MM.1S (cell line): ENCODE measurements around the gene TRAF3IP1.
"Not testable (repeated sequence)": the region's sequence is repeated elsewhere in the genome, so short reads cannot be mapped to it uniquely, and the experiment has no call there.

Experiments
- DNase-seq: peaks from one replicate; pipeline ENCODE4 v3.0.0-alpha.2; 2015
- H2AFZ ChIP-seq: fragments of 300-600 bp; sonication (generic); 2 replicates; pipeline ENCODE4 v1.6.0; 2016; ENCODE audit warnings: antibody characterized with exemption, low read length
- H3F3A ChIP-seq: fragments of 300-600 bp; sonication (generic); 2 replicates; pipeline ENCODE4 v1.6.1; 2016; ENCODE audit warnings: mild to moderate bottlenecking, antibody characterized with exemption, low read length, moderate library complexity, mixed read lengths; ENCODE audit not compliant: insufficient read depth
- H3K27ac ChIP-seq: fragments of 300-600 bp; sonication (generic); 2 replicates; pipeline ENCODE4 v1.5.1; 2016; ENCODE audit warnings: mild to moderate bottlenecking, low read length
- H3K27me3 ChIP-seq: fragments of 300-600 bp; sonication (generic); replicated peaks from 2 replicates; pipeline ENCODE4 v1.6.0; 2016; ENCODE audit warnings: low read length; ENCODE audit not compliant: insufficient read depth
- H3K36me3 ChIP-seq: fragments of 300-600 bp; sonication (generic); replicated peaks from 2 replicates; pipeline ENCODE4 v1.6.1; 2016; ENCODE audit warnings: mild to moderate bottlenecking, low read length, mixed read lengths; ENCODE audit not compliant: insufficient read depth
- H3K4me1 ChIP-seq: fragments of 300-600 bp; sonication (generic); 2 replicates; pipeline ENCODE4 v1.6.1; 2016; ENCODE audit warnings: low read length, mixed read lengths
- H3K4me2 ChIP-seq: fragments of 300-600 bp; sonication (generic); 2 replicates; pipeline ENCODE4 v1.6.0; 2016; ENCODE audit warnings: low read depth, low read length
- H3K4me3 ChIP-seq: fragments of 300-600 bp; sonication (generic); 2 replicates; pipeline ENCODE4 v1.5.1; 2016; ENCODE audit warnings: low read length, mixed read lengths
- H3K79me2 ChIP-seq: fragments of 300-600 bp; sonication (generic); 2 replicates; pipeline ENCODE4 v1.6.1; 2016; ENCODE audit warnings: mixed run types, low read length, mixed read lengths
- H3K9ac ChIP-seq: fragments of 300-600 bp; sonication (generic); 2 replicates; pipeline ENCODE4 v1.6.1; 2016; ENCODE audit warnings: low read length, mixed read lengths
- H3K9me2 ChIP-seq: fragments of 300-600 bp; sonication (generic); replicated peaks from 2 replicates; pipeline ENCODE4 v1.6.1; 2016; ENCODE audit warnings: mild to moderate bottlenecking, low read length, mixed read lengths; ENCODE audit not compliant: insufficient read depth
- H3K9me3 ChIP-seq: fragments of 300-600 bp; sonication (generic); replicated peaks from 2 replicates; pipeline ENCODE4 v1.6.1; 2016; ENCODE audit warnings: mild to moderate bottlenecking, low read length, mixed read lengths; ENCODE audit not compliant: insufficient read depth
- H4K20me1 ChIP-seq: fragments of 300-600 bp; sonication (generic); 2 replicates; pipeline ENCODE4 v1.6.1; 2016; ENCODE audit warnings: mild to moderate bottlenecking, low read length, moderate library complexity, mixed read lengths; ENCODE audit not compliant: insufficient read depth
- EZH2 ChIP-seq: fragments of 300-600 bp; sonication (generic); optimal IDR thresholded peaks from 2 replicates; pipeline ENCODE3; 2017; ENCODE audit warnings: low read depth, mild to moderate bottlenecking, antibody characterized with exemption, low read length, mixed read lengths
- EZH2phosphoT487 ChIP-seq: fragments of 300-600 bp; sonication (generic); IDR thresholded peaks from 2 replicates; pipeline ENCODE4 v1.6.1; 2018; ENCODE audit warnings: antibody characterized with exemption, low read length
- TF ChIP-seq, protein P1 (sequence below): fragments of 300-600 bp; sonication (generic); IDR thresholded peaks from 2 replicates; pipeline ENCODE4 v1.5.1; 2016; ENCODE audit warnings: antibody characterized with exemption, low read length, mixed read lengths

Gene TRAF3IP1

DNA sequence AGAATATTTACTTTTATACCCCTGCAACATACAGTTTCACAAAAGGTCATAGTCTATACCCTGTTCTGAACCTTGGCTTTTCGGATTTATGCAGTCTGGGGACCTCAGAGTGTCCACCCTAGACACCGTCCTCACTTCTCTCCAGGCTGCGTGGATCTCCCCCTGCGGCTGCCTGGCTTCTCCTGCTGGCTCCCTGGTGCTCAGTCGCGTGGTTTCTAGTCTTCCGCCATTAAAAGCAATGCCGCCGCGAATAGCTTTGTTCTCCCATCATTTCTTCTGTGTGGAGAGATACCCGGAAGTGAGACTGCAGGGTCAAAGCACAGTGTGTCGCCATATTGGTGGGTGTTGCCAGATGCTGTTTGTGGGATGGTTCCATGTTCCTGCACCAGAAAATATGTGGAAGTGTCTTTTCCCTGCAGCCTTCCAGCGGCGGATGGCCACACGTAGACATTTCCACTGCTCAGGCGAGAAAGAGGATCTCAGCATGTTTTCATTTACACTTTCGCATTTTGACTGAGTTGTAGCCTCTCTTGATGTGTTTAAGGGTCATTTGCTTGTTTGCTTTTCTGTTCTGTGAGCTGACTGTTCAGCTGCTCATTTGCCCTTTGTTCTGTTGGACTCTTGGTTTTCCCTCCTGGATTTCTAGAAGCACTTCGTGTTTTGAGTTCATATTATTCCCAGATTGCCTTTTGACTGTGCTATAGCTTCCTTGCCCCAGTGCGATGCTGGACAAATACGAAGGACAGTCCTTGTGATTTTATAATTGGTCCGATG lies 83.5 kb downstream of the TRAF3IP1 start:
- H3K79me2 ChIP-seq = no peaks in the 10 kb centered on the region
- DNase-seq = no peak
- no peak overlapping the region for H3K4me3 ChIP-seq
- H3K27ac ChIP-seq = no peak overlapping the region
- H3K4me2 ChIP-seq = no peak overlapping the region
- H3F3A ChIP-seq = no peaks in the 10 kb centered on the region
- TF ChIP-seq EZH2phosphoT487 (no peak), EZH2 (no peak)
- TF ChIP-seq, protein P1, sequence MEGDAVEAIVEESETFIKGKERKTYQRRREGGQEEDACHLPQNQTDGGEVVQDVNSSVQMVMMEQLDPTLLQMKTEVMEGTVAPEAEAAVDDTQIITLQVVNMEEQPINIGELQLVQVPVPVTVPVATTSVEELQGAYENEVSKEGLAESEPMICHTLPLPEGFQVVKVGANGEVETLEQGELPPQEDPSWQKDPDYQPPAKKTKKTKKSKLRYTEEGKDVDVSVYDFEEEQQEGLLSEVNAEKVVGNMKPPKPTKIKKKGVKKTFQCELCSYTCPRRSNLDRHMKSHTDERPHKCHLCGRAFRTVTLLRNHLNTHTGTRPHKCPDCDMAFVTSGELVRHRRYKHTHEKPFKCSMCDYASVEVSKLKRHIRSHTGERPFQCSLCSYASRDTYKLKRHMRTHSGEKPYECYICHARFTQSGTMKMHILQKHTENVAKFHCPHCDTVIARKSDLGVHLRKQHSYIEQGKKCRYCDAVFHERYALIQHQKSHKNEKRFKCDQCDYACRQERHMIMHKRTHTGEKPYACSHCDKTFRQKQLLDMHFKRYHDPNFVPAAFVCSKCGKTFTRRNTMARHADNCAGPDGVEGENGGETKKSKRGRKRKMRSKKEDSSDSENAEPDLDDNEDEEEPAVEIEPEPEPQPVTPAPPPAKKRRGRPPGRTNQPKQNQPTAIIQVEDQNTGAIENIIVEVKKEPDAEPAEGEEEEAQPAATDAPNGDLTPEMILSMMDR = no peak
- H2AFZ ChIP-seq = no peak overlapping the region
- H4K20me1 ChIP-seq = no peaks in the 10 kb centered on the region
- H3K9me2 ChIP-seq = no peaks in the 10 kb centered on the region
- no peaks in the 10 kb centered on the region for H3K27me3 ChIP-seq
- no peak overlapping the region for H3K9ac ChIP-seq
- H3K36me3 ChIP-seq = no peaks in the 10 kb centered on the region
- no peaks in the 10 kb centered on the region for H3K9me3 ChIP-seq
- no peaks in the 10 kb centered on the region for H3K4me1 ChIP-seq

DNA sequence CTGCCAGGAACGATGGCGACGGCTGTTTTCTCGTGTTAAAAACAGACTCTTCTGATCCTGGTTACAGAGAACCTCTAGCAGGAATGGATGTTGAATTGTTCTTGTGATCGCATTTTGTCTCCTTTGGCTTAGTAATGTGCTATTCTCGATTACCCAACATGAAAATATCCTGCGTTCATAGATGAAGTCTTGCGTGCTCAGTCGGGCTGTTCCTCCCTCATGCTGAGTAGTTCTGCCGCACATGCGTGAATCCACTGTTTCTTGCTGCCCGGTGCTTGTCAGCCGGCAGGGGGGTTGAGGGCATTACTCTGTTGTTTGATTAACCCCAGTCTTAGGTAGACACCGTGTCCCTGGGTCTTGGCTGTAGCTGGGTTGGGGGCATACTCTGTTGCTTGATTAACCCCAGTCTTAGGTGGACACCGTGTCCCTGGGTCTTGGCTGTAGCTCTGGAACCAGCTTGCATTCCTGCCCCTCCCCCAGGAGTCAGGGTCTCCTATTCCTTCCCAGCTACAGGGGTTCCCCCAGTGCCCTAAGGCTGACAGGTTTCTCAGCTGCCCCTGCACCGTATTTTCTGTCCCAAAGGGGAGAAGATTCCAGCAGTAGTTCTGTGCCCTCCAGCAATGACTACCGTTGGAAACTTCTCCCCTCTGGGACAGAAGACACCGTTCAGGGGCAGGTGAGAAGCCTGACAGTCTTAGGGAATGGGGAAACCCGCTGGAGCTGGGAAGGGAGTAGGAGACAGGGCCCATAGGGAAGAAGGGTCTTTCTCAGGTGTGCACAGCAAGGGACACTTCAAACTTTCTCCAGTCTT lies 84.3 kb downstream of the TRAF3IP1 start:
- Histone ChIP-seq H3K9me2 (no peaks in the 10 kb centered on the region), H4K20me1 (no peaks in the 10 kb centered on the region), H3K9me3 (no peaks in the 10 kb centered on the region), H3K79me2 (no peaks in the 10 kb centered on the region), H3K4me3 (no peak overlapping the region), H3K4me1 (no peaks in the 10 kb centered on the region), H3K4me2 (no peak overlapping the region), H3K36me3 (no peaks in the 10 kb centered on the region), H3K27me3 (no peaks in the 10 kb centered on the region), H3K27ac (no peak overlapping the region), H2AFZ (no peak overlapping the region), H3K9ac (no peak overlapping the region), H3F3A (no peaks in the 10 kb centered on the region)
- no peak for TF ChIP-seq EZH2
- TF ChIP-seq, protein P1 = no peak
- no peak for TF ChIP-seq EZH2phosphoT487
- DNase-seq = no peak

DNA sequence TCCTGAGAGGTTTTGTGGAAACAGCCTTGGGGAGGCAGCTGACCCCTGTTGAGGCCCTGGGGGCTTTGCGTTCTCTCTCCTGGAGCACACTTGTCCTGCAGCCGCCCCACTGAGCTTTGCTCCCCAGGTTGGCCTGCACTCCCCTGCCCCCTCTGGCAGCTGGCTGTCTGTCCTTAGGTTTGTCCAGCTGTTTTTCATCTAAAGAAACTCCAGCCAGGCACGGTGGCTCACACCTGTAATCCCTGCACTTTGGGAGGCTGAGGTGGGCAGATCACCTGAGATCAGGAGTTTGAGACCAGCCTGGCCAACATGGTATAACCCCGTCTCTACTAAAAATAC lies 84.9 kb downstream of the TRAF3IP1 start:
- not testable (repeated sequence) for H4K20me1 ChIP-seq, H3K9me3 ChIP-seq, DNase-seq, H3K4me3 ChIP-seq, H3K79me2 ChIP-seq, H3K27ac ChIP-seq, H3K27me3 ChIP-seq, H2AFZ ChIP-seq, H3K9ac ChIP-seq, H3F3A ChIP-seq, H3K36me3 ChIP-seq, H3K9me2 ChIP-seq, H3K4me1 ChIP-seq, H3K4me2 ChIP-seq
